H1 (cell line): ENCODE results near the gene SLC6A2. TPM values are rescaled to one million over a fixed set of nuclear protein-coding genes. Genes with fewer than 3 reads are reported as not detected.
A peak's percentile ranks its signal among the peaks of the same experiment; 100 is the strongest.

Experiments
- CTCF ChIA-PET: fragments of 300-600 bp; sonication (Branson Sonifier 250); formaldehyde crosslinking; loops from one replicate; lab custom pipeline; 2021; ENCODE audit not compliant: partially characterized antibody; lab: Charles Lee
- POLR2A ChIA-PET: fragments of 300-600 bp; sonication (Branson Sonifier 250); formaldehyde crosslinking; loops from one replicate; lab custom pipeline; 2021; ENCODE audit warnings: inconsistent platforms; ENCODE audit not compliant: partially characterized antibody; lab: Charles Lee
- DNase-seq, 2 experiments: peaks; one replicate each; pipeline versions ENCODE4 v3.0.0 to v3.0.0-alpha.2; 2010 to 2022; ENCODE audit warnings: low spot score in 2 of 2, low read depth in 1 of 2, mixed read lengths in 1 of 2
- FAIRE-seq: peaks from 2 replicates; lab custom pipeline; 2011; peaks lifted over from hg19 to GRCh38; lab: Jason Lieb, UNC
- H2AFZ ChIP-seq: 2 replicates; pipeline ENCODE4 v1.8.1; 2012; ENCODE audit warnings: low read length, inconsistent platforms
- H2AK5ac ChIP-seq: 2 replicates; pipeline ENCODE4 v1.6.1; 2013; ENCODE audit warnings: low read depth, low read length
- H2BK120ac ChIP-seq: replicated peaks from 2 replicates; pipeline ENCODE3; 2013; ENCODE audit warnings: low read depth, low read length, inconsistent platforms
- H2BK12ac ChIP-seq: 2 replicates; pipeline ENCODE4 v1.6.1; 2013; ENCODE audit warnings: low read depth, low read length
- H2BK15ac ChIP-seq: 2 replicates; pipeline ENCODE4 v1.6.1; 2013; ENCODE audit warnings: low read length
- H2BK20ac ChIP-seq: 2 replicates; pipeline ENCODE4 v1.6.1; 2013; ENCODE audit warnings: low read length
- H2BK5ac ChIP-seq: 2 replicates; pipeline ENCODE4 v1.6.1; 2013; ENCODE audit warnings: low read depth, low read length
- H3K14ac ChIP-seq: 2 replicates; pipeline ENCODE4 v1.6.1; 2013; ENCODE audit warnings: inconsistent platforms; ENCODE audit not compliant: insufficient read length
- H3K18ac ChIP-seq: 2 replicates; pipeline ENCODE4 v1.6.1; 2013; ENCODE audit warnings: low read length; ENCODE audit errors: extremely low read depth
- H3K23ac ChIP-seq: 2 replicates; pipeline ENCODE4 v1.6.1; 2013; ENCODE audit warnings: inconsistent platforms; ENCODE audit not compliant: insufficient read length
- H3K23me2 ChIP-seq: 2 replicates; pipeline ENCODE4 v1.6.1; 2013; ENCODE audit warnings: low read depth, low read length
- H3K27ac ChIP-seq: 2 replicates; pipeline ENCODE4 v1.6.1; 2011; ENCODE audit warnings: low read depth, low read length, inconsistent platforms
- H3K27me3 ChIP-seq, 4 experiments: replicated peaks in 1 of 4; 1 replicate in 1 of 4; 2 replicates in 3 of 4; pipeline versions ENCODE4 v1.6.1 to v1.8.1; 2011 to 2013; ENCODE audit warnings: low read length in 3 of 4, mild to moderate bottlenecking in 3 of 4, inconsistent platforms in 2 of 4, mixed read lengths in 2 of 4, moderate library complexity in 1 of 4; ENCODE audit not compliant: control insufficient read depth in 3 of 4, insufficient read depth in 3 of 4; ENCODE audit errors: extremely low read depth in 1 of 4
- H3K36me3 ChIP-seq, 4 experiments: 2 replicates each; pipeline versions ENCODE4 v1.6.1 to v1.8.1; 2011 to 2013; ENCODE audit warnings: mild to moderate bottlenecking in 4 of 4, low read length in 3 of 4, moderate library complexity in 2 of 4, control low read depth in 1 of 4, inconsistent platforms in 1 of 4; ENCODE audit not compliant: insufficient read depth in 4 of 4, control insufficient read depth in 2 of 4
- H3K4ac ChIP-seq: replicated peaks from 2 replicates; pipeline ENCODE3; 2013; ENCODE audit warnings: low read length, low read depth, mixed read lengths, inconsistent platforms; ENCODE audit not compliant: insufficient read length
- H3K4me1 ChIP-seq, 4 experiments: replicated peaks in 1 of 4; 1 replicate in 1 of 4; 2 replicates in 3 of 4; pipeline versions ENCODE4 v1.6.1 to v1.8.1; 2011 to 2013; ENCODE audit warnings: low read length in 3 of 4, inconsistent platforms in 2 of 4, mixed read lengths in 1 of 4; ENCODE audit not compliant: insufficient read depth in 4 of 4, control insufficient read depth in 3 of 4
- H3K4me2 ChIP-seq, 2 experiments: 2 replicates each; pipeline versions ENCODE4 v1.6.1 to v1.8.1; 2011 to 2013; ENCODE audit warnings: low read depth in 2 of 2, low read length in 2 of 2, control low read depth in 1 of 2, inconsistent platforms in 1 of 2, mild to moderate bottlenecking in 1 of 2; ENCODE audit not compliant: insufficient read depth in 1 of 2
- H3K4me3 ChIP-seq, 4 experiments: fragments of 200-600, 300-600 bp in 1 of 4; sonication (generic), shearing (Covaris generic), sonication (Bioruptor Twin) in 1 of 4; 2 replicates each; pipeline versions ENCODE4 v1.5.1 to v1.8.1; 2011 to 2016; ENCODE audit warnings: low read length in 4 of 4, low read depth in 3 of 4, control low read depth in 2 of 4, inconsistent platforms in 2 of 4, mild to moderate bottlenecking in 2 of 4, mixed read lengths in 1 of 4, moderate library complexity in 1 of 4; ENCODE audit not compliant: insufficient read depth in 2 of 4; ENCODE audit errors: extremely low read depth in 1 of 4
- H3K56ac ChIP-seq: replicated peaks from 2 replicates; pipeline ENCODE3; 2013; ENCODE audit warnings: low read depth, mild to moderate bottlenecking, mixed read lengths, low read length, inconsistent platforms; ENCODE audit not compliant: insufficient read length
- H3K79me1 ChIP-seq: 2 replicates; pipeline ENCODE4 v1.6.1; 2013; ENCODE audit warnings: low read depth, low read length, control low read depth
- H3K79me2 ChIP-seq, 2 experiments: 2 replicates each; pipeline versions ENCODE4 v1.6.1 to v1.8.1; 2012 to 2013; ENCODE audit warnings: low read length in 2 of 2, mild to moderate bottlenecking in 2 of 2, inconsistent platforms in 1 of 2; ENCODE audit not compliant: insufficient read depth in 2 of 2, control insufficient read depth in 1 of 2
- H3K9ac ChIP-seq, 4 experiments: replicated peaks in 1 of 4; 1 replicate in 1 of 4; 2 replicates in 3 of 4; pipeline versions ENCODE4 v1.6.1 to v1.8.1; 2011 to 2013; ENCODE audit warnings: low read depth in 3 of 4, low read length in 3 of 4, control low read depth in 2 of 4, mild to moderate bottlenecking in 2 of 4, moderate library complexity in 2 of 4, inconsistent platforms in 1 of 4; ENCODE audit errors: extremely low read depth in 1 of 4
- H3K9me3 ChIP-seq, 2 experiments: 2 replicates each; pipeline versions ENCODE4 v1.6.1 to v1.8.1; 2012 to 2013; ENCODE audit warnings: mild to moderate bottlenecking in 2 of 2, moderate library complexity in 2 of 2, control low read depth in 1 of 2, inconsistent platforms in 1 of 2, low read depth in 1 of 2, low read length in 1 of 2, mixed read lengths in 1 of 2; ENCODE audit not compliant: insufficient read depth in 2 of 2
- H4K20me1 ChIP-seq, 2 experiments: replicated peaks in 1 of 2; 2 replicates each; pipeline versions ENCODE3 to v1.8.1; 2011 to 2013; ENCODE audit warnings: inconsistent platforms in 2 of 2, low read length in 2 of 2, mild to moderate bottlenecking in 1 of 2; ENCODE audit not compliant: insufficient read depth in 2 of 2, control insufficient read depth in 1 of 2
- H4K5ac ChIP-seq: 2 replicates; pipeline ENCODE4 v1.6.1; 2013; ENCODE audit warnings: low read length, low read depth, mixed read lengths, inconsistent platforms; ENCODE audit not compliant: insufficient read length
- H4K8ac ChIP-seq: 2 replicates; pipeline ENCODE4 v1.8.0; 2013; ENCODE audit warnings: mild to moderate bottlenecking, moderate library complexity, low read length, inconsistent platforms; ENCODE audit not compliant: insufficient read depth; ENCODE audit errors: extremely low read depth
- H4K91ac ChIP-seq: replicated peaks from 2 replicates; pipeline ENCODE3; 2013; ENCODE audit warnings: low read length, mixed read lengths, inconsistent platforms; ENCODE audit not compliant: insufficient read length
- ATF2 ChIP-seq: IDR thresholded peaks from 2 replicates; pipeline ENCODE4 v1.6.1; 2012; ENCODE audit warnings: low read length, inconsistent platforms
- CHD2 ChIP-seq: IDR thresholded peaks from 2 replicates; pipeline ENCODE4 v1.6.1; 2012; ENCODE audit warnings: low read length, improper control_type of control experiment
- EP300 ChIP-seq, 2 experiments: IDR thresholded peaks; 1 replicate in 1 of 2; 2 replicates in 1 of 2; pipeline ENCODE4 v1.6.1; 2011 to 2012; ENCODE audit warnings: low read depth in 2 of 2, low read length in 2 of 2, mild to moderate bottlenecking in 2 of 2, borderline replicate concordance in 1 of 2, inconsistent platforms in 1 of 2, moderate library complexity in 1 of 2
- GTF2F1 ChIP-seq: IDR thresholded peaks from 2 replicates; pipeline ENCODE4 v1.6.1; 2012; ENCODE audit warnings: low read depth, low read length, improper control_type of control experiment, borderline replicate concordance
- PHF8 ChIP-seq: fragments of 200-600 bp; sonication (generic); conservative IDR thresholded peaks from 2 replicates; pipeline ENCODE4 v1.7.1; 2012; ENCODE audit warnings: low read depth, mild to moderate bottlenecking, inconsistent platforms, low read length, moderate library complexity
- POLR2AphosphoS5 ChIP-seq: IDR thresholded peaks from 2 replicates; pipeline ENCODE4 v1.6.1; 2011; ENCODE audit warnings: low read depth, low read length
- POU5F1 ChIP-seq: IDR thresholded peaks from 2 replicates; pipeline ENCODE4 v1.6.1; 2011; ENCODE audit warnings: low read depth, mild to moderate bottlenecking, low read length, moderate library complexity
- RAD21 ChIP-seq, 2 experiments: IDR thresholded peaks in 1 of 2; conservative IDR thresholded peaks in 1 of 2; 2 replicates each; pipeline ENCODE4 v1.6.1; 2011; ENCODE audit warnings: low read depth in 2 of 2, low read length in 2 of 2, improper control_type of control experiment in 1 of 2, inconsistent platforms in 1 of 2, mild to moderate bottlenecking in 1 of 2, moderate library complexity in 1 of 2
- RBBP5 ChIP-seq: IDR thresholded peaks from 2 replicates; pipeline ENCODE4 v1.7.1; 2012; ENCODE audit warnings: low read depth, mild to moderate bottlenecking, inconsistent platforms, low read length, moderate library complexity, borderline replicate concordance
- SP4 ChIP-seq: IDR thresholded peaks from 2 replicates; pipeline ENCODE4 v1.6.1; 2012; ENCODE audit warnings: low read length, inconsistent platforms
- WGBS, 2 experiments: shearing (Covaris generic) in 1 of 2; methylation state at CpG; one replicate each; pipeline versions ENCODE4 v1.1.6 to v1.1.7; 2013 to 2015; ENCODE audit warnings: low lambda C conversion rate in 2 of 2, mixed read lengths in 2 of 2, inconsistent platforms in 1 of 2, low coverage in 1 of 2, missing lambda C conversion rate in 1 of 2; ENCODE audit not compliant: insufficient replicate concordance in 2 of 2, insufficient coverage in 1 of 2, insufficient read length in 1 of 2; ENCODE audit errors: extremely low coverage in 1 of 2, missing lambda C conversion rate in 1 of 2; 5-methylcytosine and 5-hydroxymethylcytosine counted together
- polyA plus RNA-seq, 7 experiments: library from polyadenylated mRNA; depleted of rRNA in 3 of 7; stranded (reverse) in 5 of 7; unstranded in 2 of 7; fragments of >200 nt in 5 of 7; fragments of 200-250 nt in 2 of 7; gene quantifications; 1 replicate in 5 of 7; 2 replicates in 1 of 7; 4 replicates in 1 of 7; pipeline versions ENCODE4 v1.2.1 to v1.2.3, GENCODE V29; 2011 to 2013; ENCODE audit warnings: missing spikeins in 2 of 7, mixed read lengths in 2 of 7
- total RNA-seq: library from RNA; stranded (reverse); fragmentation: NEBNext Ultra II Directional; extraction: Animal tissue kit (Norgen Biotek cat#: 25700); gene quantifications from 2 replicates; pipeline ENCODE4 v1.2.1, GENCODE V29; 2021

Gene SLC6A2
- total and polyA plus RNA-seq, 2 of the 8 experiments (the other 6 are each of a cell fraction or from before 2014, with no cell fraction given): 0.35 TPM; not detected in 1

GRCh38 chr16:55711959-55712876 lies 56.4 kb downstream of the SLC6A2 start:
- H4K8ac ChIP-seq: no peak overlapping the region
- FAIRE-seq: peak; percentile 84
- CTCF ChIA-PET: interaction anchor here (0.5 to 23.3 kb wide), 20 partner anchors 9 to 771 kb away, joined by 3 to 446 read pairs (median 4); no protein-coding TSS in a partner anchor
- TF ChIP-seq POU5F1: no peak
- TF ChIP-seq RBBP5: no peak
- TF ChIP-seq POLR2AphosphoS5: no peak
- TF ChIP-seq CHD2: no peak
- peak; percentile 82 to 85 for TF ChIP-seq RAD21 (IDR thresholded peaks at IDR 0.05 in 1 of 2, conservative IDR thresholded peaks at IDR 0.05 in 1 of 2; ENCODE audit: low read depth in 2 of 2, low read length in 2 of 2)
- no peak for TF ChIP-seq EP300 (IDR thresholded peaks at IDR 0.05; ENCODE audit: borderline replicate concordance in 1 of 2, low read depth in 2 of 2, low read length in 2 of 2)
- no peak for TF ChIP-seq PHF8
- TF ChIP-seq SP4: no peak
- TF ChIP-seq GTF2F1: no peak
- no peak for TF ChIP-seq ATF2

More at GRCh38 chr16:55711959-55712876, 56.4 kb downstream of the SLC6A2 start:
- Histone ChIP-seq H2BK5ac (no peak overlapping the region), H3K14ac (no peak overlapping the region), H3K18ac (no peak overlapping the region), H4K91ac (no peak overlapping the region), H3K4me1 (no peaks in the 10 kb centered on the region), H3K79me1 (no peaks in the 10 kb centered on the region), H3K36me3 (no peaks in the 10 kb centered on the region), H3K79me2 (no peaks in the 10 kb centered on the region), H3K4me2 (no peak overlapping the region), H3K9ac (no peak overlapping the region), H3K27me3 (no peaks in the 10 kb centered on the region; a peak in 1 of 7 replicates), H2AFZ (no peak overlapping the region), H3K23ac (no peak overlapping the region), H2BK20ac (no peak overlapping the region), H2BK15ac (no peak overlapping the region), H3K27ac (no peak overlapping the region), H3K23me2 (no peaks in the 10 kb centered on the region), H2BK12ac (no peak overlapping the region), H2AK5ac (no peak overlapping the region), H3K56ac (no peak overlapping the region), H2BK120ac (no peak overlapping the region), H4K20me1 (no peaks in the 10 kb centered on the region), H3K4ac (no peak overlapping the region), H3K9me3 (no peaks in the 10 kb centered on the region), H3K4me3 (no peak overlapping the region), H4K5ac (no peak overlapping the region)
- DNase-seq: peak in 1 of 2 experiments; percentile 81
- POLR2A ChIA-PET: no interaction called here
- 38% methylated on average over 10 of the region's 10 CpGs; no CpG with 5 or more reads in 1 of the 2 experiments for WGBS, 2 experiments
